GM04503 (cell line): ENCODE data around the gene CAPN14.

ENCODE experiments used
- DNase-seq: peaks from one replicate; pipeline ENCODE4 v3.0.0-alpha.2; 2012; ENCODE audit warnings: low read depth

Gene CAPN14

DNA sequence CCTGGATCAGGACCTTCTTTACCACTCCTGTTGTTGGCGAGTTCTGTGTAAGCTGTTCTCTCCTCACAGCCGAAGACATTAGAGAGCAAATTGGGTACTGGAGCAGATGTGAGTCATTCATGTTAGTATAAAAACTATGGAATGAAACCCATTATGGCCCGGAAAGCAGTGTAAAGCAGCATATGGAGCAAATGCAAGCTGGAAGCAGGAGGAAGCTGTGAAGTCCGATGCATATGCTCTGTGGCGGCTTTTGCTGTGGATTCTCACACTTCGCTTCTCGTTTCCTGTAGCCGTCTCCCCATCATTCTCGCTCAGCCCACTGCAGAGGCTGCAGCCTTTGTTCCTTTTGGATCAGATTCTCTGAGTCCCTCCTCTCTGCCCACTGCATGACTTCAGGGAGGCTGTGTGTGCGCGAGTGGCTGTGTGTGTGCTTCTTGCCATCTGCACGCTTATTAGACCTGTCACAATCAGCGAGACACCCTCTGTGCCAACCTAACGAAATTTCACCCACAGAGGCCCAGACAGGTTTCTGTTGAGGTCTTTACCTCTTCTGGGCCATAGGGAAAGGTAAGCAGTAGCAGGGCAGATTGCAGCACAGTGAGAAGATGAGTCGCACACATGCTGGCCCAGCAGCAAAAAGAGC, 75.8 kb downstream of the CAPN14 start:
- no peak for DNase-seq

DNA sequence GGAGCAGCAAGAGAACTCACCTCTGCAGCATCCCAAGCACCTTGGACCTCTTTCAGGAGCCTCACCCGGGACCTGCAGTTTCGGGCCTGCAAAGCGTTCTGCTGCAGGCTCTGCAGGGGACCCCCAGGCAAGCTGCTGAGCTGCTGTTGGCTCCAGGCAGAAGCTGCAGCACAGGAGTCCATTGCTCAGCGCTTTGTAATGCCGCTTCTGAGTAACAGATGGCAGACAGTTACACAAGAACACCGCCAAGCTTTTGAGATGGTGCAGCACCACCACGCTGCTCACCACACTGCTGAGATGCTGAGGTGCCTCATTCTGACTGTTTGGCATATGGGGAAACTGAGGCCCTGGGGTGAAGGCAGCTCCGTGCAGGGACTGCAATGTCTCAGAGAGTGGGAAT, 77.2 kb downstream of the CAPN14 start:
- no peak for DNase-seq

DNA sequence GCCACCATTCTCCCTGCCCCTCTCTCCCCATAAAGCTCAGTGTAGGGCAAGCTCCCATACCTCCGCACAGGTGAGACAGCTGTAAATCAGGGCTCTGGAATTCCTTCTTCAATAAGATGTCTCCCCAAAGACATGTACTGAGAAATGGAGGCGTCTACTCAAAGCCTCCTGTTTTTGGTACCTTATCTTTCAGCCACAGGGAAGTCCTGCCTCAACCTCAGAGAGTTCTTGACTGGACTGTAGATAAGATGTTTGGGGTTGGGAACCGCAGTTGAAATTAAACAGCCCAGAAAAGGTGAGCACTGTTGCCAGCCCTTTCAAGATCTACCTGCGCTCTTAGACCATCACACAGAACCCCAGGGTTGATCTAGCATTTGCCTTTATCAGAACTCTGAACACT, 77.6 kb downstream of the CAPN14 start:
- DNase-seq: no peak

DNA sequence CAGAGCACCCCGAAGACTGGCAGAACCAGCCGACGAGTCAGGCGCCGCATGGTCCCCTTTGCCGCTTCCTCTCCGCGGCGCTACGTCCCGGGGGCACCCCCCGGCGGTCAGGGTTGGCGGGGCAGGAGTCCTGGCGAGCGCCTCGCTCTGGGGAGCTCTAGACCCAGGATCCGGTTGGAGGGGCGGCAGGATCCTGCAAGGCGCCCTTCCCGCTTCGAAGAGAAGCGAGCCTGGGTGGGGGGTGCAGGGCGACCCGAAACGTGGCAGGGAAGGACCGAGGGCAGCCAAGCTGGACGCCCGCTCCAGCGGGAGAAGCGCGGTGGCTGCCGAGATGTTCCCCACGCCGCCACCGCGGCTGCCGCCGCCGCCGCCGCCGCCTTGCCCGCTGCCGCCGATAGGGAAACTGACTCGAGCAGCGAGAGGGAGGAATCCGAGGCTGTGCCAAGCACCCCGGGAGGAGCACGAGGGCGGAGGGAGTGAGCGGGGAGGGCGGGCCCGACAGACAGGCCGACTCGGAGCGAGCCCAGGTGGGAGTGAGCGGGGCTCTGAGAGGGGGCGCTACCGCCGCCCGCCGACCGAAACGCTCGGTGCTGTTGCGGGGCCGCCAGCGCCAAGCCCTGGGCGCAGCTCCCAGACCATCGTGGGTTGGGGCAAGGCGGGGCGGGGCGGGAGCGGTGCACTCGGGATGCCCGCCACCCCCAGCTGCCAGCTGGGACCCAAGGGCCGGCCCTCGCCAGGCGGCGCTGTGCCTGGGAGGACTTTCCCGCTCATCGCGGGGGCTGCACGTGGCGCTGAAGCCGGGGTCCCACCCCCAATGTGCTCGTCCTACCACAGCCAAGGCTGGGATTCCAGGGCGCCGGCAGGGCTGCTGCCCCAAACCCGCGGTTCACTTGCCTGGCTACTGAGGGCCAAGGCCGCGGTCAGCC, 79.0 kb downstream of the CAPN14 start, which contains the start of gene GALNT14:
Gene GALNT14 (minus strand): TSS at position 404 of the 926 bp plus-strand sequence. CDS start 354 bp downstream, at position 50.
- DNase-seq: no peak

DNA sequence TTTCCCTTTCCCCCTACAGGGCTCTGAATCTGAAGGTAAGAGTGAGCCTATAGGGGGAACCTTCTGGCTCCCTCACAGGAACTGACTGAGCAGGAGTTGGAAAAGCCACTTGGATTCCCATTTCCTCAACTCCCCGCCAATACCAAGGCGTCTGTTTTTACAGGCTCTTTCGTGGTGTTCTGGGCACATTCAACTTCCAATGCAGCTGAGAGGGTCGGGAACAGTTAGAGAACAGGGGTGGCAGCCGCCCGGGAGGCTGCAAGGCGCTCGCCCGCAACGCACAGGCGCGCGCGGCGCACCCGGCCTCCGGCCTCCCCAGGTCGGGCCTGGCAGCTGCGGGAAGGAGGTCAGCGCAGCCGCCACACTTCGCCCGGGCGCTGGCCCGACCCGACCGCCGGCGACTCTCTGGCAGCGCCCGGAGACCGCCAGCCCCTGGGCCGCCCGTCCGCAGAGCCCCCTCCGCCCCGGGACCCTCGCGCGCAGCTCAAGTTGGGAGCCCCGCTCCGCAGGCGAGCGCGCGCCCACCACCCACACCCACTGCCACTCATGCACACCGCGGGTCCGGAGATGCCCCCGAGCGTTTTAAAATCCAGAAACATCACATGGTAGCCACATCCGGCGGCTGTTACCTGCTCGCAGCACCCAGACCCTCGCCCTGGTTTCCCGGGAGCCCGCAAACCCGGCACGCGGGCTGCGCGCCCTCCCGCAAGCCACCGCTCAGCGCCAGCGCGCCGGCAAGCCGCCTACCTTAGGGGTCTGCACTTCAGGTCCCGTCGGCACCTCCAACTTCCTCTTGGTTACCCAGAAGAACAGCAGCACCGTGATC, 79.9 kb downstream of the CAPN14 start:
- DNase-seq: no peak

DNA sequence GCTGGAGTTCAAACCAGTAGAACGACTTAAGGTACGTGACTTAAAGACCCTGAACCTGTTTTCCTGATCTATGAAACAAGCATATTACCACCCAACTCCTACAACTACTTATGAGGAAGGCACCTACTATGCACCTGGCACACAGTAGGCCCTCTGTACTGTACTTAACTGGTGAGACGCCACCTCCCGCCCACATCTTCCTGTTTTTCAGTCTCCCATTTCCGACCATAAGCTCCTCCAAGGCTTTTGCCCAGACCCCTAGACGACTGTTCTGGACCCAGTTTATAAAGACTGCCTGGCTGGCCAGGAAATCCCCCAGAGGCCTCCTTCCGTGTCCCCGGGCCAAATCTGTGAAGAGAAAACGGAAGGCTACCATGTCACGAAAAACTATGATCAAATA, 80.6 kb downstream of the CAPN14 start:
- no peak for DNase-seq

DNA sequence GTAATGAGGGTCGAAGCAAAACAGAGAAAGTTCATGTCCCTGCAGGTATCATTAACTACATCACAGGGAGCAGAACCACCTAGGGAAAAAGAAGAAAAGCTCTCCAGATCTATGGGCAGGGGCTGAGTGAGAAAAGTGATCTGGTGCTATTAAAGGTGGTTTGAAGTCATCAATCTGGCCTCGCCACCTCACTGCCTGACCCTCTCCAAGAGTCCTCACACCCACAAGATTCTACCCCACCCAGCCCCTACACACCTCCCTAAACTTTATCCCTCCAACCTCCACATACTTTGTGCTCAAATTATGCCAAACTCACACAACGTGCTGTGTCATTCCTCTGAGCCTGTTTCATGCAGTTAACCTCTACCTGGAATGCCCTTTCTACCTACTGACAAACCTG, 81.3 kb downstream of the CAPN14 start:
- no peak for DNase-seq

DNA sequence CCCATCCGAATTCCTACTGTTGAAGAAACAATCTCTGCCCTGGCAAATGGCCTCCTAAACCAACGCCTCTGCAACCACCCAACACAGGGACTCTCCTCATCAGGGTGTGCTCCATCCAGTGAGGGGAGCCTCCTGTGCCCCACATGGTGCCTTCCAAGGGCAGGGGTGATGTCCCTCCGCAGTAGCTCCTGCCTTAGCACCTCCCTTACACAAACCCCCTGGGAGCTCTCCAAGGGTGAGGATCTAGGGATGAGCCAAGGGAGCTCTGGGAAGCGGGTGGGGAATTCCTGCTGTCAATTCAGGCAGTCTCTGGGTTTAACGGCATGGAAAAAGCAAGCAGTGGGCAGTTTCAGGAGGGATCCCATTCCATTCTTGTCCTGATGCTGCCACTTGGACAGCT, 82.8 kb downstream of the CAPN14 start:
- DNase-seq: no peak

DNA sequence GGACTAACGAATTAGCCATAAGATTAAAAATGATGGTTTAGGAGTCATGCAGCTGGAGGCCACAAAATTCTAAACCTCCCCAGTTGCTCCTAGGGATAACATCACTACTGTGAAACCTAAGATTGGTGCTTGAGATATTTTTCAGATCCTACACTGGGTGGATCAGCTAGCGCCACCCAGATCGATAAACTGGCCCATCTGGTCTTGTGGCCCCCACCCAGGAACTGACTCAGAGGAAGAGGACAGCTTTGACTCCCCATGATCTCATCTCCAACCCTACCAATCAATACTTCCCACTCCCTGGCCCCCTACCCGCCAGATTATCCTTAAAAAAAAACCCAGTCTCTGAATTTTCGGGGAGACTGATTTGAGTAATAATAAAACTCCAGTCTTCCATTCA, 84.5 kb downstream of the CAPN14 start:
- no peak for DNase-seq

DNA sequence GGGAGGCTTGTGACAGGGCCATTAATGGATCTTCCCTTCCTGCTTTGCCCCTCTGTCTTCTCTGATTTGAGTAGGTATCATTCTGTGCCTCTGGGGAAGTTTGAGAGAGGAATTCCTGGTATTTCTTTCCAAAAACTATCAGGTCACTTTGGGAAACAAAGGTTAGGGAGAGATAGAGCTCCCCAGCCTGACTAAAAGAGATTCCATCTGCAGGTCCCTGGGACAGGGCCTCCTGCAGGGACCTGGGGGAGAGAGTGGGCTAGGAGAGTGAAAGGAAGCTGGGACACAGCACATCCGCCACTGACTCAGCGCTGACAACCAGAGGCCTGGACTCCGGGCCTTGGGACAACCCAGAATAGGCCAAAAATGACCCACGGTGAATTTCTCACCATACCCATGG, 85.4 kb downstream of the CAPN14 start:
- no peak for DNase-seq

DNA sequence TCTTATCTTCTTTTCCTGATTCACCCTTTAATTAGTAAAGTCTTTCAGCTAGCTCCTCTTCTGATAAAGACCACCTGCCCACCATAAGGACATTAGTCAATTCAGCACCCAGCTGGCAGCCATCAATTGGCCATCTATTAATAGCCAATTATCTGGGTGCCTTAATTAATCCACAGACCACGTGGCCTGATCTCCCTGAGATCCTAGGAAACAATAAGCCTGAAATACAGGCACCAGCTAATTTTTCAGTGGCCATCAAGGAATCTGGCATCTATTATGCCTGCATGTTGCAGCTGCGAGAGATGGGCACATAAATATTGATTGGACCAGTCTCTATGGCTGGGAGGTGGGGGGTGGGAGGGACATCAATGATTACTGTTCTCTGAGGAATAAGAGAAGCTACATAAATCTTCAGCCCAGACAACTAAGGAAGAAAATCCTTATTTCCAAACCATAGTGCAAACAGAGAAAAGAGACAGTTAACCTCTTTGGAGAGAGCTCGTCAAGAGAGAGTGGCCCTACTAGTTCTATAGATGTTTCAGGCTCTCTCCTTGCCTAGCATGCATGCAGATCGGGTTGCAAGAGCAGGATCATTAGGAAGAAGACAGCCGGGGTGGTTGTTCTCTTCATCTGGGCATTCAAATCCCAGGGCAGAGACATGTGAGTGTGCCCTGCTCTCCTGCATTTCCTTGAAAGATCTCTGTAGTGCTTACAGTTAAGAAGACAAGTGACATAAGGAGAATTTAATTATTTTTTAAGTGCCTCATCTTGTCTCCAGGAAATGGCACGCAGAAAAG, 87.7 kb downstream of the CAPN14 start:
- DNase-seq: no peak

DNA sequence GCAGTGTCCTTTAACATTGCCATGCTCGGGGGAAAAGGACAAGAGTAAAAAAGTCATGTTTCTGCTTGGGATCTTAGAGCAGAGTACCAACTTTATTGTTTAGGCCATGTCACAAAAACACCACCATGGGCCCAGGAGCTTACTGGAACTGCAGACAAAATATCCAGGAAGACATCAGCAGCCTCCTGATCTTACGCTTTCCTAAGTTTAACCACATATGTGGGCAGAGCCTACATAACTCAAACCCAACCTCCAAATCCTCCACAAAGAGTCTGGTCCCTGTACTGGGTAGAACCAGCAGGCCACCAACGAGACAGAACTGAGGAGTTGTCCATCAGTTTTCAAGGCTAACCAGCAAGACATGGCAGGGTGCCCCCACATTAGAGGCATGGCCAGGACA, 89.4 kb downstream of the CAPN14 start:
- DNase-seq: no peak

DNA sequence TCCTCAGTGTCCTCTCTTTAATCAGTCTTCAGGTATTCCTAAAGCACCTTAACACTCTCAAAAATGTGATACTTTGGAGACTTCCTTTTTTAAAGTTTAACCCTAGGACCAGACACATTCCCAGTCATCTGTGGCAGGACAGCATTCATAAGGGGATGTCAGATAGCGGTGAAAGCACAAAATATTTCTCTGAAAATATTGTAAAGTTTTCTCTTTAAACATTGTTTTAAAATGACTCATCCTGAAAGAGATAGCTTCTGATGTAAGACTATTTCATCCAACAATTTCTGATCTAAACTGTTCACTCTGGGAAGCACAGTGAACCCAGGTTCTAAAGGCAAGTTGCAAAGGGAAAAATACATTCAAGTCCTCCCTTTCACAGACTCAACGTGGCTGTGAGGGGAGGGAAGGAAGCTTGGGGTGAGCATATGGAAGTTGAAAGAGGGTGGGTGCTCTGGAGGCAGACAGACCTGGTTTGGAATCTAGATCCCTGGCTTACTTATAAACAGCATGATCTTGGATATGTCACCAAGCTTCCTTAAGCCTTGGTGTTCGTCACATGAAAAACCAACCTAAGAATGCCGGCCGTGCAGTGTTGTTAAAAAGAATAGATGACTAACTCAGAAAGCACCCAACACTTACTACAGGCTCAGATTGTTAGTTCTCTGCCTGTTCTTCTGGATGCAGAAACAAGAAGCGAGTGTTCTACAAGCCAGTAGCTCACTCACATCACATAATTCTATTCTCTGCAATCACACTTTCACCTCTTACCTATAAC, 91.2 kb downstream of the CAPN14 start:
- DNase-seq: no peak

DNA sequence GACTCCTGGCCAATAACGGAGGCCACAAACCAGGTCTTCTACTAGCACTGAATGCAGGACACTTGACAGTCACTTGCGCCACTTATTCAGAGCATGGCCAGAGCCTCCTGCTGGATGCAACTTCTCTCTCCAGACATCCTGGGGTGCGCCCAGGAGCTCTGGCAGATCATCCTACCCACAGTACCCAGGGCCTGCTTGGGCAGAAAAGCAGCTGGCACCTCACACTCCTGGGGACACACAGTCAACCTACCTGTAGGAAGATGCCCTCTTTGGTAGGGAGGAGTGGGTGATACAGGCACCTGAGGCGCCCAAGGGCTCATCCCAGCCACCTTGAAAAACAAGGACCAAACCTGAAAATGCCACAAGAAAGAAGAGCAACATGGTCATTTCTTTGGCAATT, 92.4 kb downstream of the CAPN14 start:
- DNase-seq: no peak
